T-helper 9 cell (primary cell): Measurements from ENCODE around the gene PAM16.

Experiments used
- DNase-seq: peaks from one replicate; pipeline ENCODE4 v3.0.0-alpha.2; 2020

The PAM16 gene

DNA sequence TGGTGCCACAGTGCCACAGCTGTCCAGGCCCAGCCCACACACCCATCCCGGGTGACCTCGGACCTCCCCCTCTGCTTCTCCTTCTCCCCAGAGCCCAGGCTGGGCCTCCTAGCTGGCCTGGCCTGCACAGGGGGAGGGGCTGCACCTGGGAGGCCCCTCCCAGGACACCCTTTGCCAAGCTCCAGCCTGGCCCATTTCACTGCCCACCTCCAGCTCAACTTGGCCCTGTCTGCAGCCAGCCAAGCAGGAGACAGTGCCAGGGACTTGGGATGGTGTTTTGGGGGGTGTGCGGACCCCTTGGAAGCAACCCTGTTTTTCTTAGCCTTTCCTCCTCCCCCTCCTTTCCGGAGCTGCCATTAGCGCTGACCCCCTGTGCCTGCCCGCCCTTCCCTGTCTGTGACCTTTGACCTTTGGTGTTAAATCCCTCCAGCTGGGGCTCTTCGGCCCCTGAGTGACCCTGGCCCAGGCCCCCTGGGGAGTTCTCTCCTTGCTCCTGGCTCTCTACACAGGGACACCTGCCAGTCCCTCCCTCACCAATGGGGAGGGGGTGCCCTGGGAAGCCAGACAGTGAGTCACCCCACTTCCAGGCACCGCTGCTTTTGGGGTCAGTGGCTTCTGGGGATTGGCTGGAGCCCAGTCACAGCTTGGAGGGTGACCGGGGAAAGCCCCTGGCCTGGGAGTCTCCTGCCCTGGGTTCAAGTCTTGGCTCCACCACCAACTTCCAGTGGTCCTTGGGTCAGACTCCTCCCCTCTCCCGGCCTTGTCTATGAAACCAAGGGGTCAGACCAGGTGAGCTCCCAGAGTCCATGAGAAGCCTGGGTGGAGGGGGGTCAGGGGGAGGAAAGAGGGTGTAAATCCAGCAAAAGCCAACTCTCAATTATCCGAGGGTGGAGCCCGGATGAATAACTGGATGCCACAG, 33.3 kb downstream of the PAM16 start:
- DNase-seq: no peak

DNA sequence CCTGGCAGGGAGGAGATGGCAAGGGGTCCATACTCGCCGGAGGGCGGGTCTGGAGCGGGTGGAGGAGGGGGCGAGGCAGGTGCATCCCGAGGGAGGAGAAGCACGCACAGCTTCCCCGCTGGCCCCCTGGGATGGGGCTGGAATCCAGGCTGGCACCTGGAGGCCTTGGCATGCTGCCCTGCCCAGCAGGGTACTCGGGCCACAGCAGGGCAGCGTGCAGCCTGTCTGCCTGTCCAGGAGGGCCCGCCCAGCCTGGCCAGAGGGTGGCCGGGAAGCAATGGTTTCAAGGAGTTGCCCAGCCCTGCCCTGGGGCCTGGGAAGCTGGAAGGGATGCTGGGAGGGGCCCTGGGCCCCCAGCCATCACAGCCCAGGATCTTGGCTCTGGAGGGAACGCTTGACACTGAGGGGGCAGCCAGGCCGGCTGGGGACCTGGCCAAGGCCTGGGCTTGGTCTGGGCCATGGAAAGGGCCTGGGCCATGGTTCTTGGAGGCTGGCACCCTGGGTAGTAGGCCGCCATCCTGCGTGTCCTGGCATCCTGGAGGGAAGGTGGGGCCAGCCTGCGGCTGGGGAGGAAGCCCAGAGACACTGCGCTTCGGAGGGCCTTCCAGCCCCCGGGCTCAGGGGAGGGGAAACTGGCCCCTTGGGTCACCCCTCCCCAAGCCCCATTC, 34.1 kb downstream of the PAM16 start:
- no peak for DNase-seq

DNA sequence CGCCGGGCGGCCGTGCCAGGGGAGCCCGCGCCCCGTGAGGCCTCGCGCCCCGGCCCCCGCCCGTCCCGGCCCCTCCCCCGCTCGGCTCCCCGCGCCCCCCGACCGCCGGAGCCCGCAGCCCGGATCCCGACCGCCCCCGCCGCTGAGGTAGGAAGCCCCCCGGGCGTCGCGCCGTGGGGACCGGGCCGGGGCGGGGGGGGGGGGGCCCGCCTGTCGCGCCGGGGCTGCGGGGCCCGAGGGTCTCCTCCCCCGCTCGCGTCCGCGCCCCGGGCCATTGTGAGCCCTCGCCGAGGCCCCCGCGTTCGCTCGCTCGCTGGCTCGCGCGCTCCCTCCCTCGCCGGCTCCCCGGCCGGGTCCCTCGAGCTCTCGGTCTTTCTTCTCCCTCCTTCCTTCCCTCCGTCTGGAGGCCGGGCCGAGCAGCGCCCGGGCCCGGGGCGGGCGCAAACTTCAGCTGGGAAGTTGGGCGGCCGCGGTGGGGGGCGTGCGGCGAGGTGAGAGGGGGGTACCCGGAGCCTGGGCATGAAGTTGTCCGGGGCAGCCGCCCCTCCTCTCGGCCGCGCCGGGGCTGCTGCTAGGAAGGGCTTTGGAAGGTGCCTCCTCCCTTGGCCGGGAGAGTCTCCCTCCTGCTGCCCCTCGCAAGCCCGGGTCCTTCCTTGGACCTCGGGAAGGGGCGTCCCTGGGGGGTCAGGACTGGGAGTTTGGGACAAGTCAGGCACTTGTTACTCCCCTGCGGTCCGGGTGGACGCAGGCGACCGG, 34.8 kb downstream of the PAM16 start:
- no peak for DNase-seq

DNA sequence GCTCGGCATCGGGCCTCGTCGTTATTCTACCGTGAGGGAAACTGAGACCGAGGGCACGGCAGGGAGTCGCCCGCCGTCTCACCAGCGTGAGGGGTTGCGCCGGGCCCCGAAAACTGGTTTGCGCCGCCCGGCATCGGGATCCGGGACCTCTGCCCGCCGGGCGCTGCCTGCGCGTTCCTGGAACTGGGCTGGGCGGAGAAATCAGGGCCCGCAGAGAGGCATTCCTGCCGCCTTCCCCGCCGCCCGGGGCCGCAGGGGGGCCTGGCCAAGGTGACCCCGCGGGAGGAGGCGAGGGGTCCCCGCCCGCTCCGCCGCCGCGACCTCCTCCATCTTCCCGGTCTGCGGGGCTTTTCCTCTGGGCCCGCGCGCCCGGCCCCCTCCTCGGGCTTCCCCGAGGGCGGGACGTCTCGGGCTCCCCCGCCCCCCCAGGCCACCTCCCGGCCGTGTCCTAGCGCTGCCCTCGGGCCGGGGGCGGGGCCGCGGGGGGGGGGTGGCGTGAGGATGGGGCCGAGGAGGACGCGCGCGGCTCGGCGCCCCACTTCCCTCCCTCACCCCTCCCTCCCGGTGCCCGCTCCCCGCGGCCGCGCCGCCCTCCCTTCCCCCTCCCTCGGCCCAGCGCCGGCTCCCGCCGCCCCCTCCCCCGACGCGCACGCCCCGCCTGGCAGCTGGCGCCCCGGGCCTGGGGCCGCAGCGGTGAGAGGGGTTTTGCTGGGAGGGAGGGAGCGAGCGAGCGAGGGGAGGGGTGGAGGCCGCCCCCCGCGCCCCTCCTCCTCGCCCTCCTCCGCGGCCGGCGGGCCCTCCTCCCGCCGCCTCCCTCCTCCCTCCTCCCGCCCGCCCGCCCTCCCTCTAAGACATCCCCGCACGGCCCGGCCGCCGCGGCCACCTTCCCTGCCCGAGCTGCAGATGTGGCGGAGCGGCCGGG, 35.7 kb downstream of the PAM16 start, which contains the start of gene GLIS2:
Gene GLIS2, plus strand, starts transcription at position 882 of the 922 bp plus-strand sequence. CDS start 16,214 bp downstream, outside the sequence.
- peak; percentile 32 for DNase-seq

DNA sequence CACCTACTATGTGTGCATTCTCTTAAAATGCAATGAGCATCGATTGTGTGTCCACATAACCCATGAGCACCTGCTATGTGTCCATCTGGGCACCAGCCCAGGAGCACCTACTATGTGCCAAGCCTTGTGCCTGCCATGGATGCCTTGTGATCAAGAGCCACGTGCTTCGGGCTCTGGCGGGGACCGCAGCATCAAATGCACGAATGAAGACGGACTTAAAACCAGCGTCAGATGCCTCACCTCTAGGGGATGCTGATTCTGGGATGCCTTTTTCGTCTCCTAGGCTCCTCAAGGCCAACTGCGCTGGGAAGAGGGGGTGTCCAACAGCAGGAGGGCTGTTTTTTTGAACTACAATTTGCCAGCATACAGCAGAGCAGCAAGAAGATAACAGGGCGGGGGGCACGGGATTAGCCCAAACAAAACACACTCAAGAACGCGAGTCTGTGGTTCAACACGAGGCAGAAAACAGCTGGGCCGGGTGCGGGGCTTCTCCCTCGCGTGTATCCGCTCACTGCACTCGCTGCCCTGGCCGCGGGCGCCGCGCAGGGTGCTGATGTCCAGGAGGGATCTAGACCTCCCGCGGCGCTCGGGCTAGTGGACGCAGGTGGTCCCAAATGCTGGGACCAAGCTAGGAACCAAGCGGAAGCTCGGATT, 36.5 kb downstream of the PAM16 start:
- DNase-seq: no peak

DNA sequence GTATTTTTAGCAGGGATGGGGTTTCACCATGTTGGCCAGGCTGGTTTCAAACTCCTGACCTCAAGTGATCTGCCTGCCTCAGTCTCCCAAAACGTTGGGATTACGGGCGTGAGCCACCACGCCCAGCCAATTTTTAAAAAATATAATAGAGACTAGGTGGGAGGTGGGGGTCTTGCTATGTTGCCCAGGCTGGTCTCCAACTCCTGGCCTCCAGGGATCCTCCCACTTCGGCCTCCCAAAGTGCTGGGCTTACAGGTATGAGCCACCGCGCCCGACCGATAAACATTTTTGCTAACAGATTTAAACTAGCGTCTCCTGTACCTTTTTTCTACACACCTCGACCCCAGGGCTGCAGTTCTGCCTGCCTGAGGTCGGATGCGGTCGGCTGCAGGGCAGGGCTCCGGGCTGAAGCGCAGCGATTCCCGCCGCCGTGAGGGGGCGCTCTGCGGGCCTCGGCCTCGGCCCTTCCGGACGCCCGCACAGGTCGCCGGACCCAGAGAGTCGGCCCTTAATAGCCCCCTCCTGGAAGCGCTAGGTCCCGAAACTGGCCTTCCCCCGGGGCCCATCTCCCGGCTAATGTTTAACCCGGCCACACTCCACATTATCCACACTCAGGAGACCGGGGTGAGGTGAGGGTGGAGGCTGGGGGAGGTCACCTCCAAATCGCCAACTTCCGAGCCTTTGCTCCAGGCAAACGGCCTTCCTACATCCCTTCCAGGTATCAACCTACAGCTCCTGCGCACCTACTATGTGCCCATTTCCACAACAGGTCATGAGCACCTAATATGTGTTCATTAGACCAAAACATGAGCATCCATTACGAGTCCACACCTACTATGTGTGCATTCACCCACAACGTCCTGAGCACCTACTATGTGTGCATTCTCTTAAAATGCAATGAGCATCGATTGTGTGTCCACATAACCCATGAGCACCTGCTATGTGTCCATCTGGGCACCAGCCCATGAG, 37.3 kb downstream of the PAM16 start:
- DNase-seq: no peak

DNA sequence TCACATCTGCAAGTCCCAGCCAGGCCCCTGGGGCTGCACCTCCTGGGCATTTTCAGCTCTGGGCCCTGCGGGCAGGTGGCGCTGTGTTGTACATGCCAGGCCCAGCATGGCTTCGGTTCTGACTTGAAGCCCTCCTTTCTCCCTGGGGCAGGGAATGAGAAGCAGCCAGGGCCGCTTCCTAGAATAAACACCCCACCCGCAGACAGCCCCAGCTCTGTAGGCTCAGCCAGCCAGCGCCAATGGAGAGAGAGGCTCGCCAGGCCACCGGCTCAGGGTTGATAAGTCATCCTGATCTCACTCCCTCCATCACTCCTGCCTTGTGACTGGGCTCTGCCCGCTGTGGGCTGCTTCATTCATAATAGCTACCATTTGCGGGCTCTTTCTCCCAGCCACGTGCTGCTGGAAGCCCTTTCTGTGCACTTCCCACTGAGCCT, 41.3 kb downstream of the PAM16 start:
- DNase-seq: peak; percentile 47

DNA sequence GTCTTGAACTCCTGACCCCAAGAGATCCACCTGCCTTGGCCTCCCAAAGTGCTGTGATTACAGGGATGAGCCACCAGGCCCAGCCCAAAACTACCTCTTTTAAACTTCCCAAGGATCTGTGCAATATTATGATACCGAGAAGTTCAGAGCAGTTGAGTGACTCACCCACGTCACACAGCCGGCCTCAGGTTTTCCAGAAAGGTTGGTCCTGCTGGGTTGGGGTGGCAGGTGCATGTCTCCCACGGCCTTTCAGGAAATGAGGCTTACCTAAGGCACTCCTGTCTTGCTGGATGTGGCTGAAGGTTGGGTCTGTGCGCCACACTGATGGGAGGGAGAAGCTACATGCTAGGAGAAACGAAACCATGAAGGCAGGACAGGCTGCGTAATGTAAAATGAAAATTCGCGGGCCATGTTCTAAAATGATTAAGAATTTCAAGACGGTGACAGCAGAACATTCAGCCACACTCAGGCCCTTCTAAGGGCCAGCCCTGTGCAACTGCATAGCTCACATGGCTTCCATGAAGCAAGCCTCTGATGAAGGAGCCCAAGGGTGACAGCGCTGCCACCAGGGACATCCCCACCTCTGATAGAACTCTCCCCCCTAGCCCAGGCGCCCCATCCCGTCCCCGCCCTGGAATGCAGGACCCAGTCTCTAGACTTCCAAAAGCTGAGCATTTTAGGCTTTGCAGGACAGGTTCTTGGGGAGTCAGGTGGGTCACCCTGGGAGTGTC, 41.9 kb downstream of the PAM16 start:
- no peak for DNase-seq

DNA sequence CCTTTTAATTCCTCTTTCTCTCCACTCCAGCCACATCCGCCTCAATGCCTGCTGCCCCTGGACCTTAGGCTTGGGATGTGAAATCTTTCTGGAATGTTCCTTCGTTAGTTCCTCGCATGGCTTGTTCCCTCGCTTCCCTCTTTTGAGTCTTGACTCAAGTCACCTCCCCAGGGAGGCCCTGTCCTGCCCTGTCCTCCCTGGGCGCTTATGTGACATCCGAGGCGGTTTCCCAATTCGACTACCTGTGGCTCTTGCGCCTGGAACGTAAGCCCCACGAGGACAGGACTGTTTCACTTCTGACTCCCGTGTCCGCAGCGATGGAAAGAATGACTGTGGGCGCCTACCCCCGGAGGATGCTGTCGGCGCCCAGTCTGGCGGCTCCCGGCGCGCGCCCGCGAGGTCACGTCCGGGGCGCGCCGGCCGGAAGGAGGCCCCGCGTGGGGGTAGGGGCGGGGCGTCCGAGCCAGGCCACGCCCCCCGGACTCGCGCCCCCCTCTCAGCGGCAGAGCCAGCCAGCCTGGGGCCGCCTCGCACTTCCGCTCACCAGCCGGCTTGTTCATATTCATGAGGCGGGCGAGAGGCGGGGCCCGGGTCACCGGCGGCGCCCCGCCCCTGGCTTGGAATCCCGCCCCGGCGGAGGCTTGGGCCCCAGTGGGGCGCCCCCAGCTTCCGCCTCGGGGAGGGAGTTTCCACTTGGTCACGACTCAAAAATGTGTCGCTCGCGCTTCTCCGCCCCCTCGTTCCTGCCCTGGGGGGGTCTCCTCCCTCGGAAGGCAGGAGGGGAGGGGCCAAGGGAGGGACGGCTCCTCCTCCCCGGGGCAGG, 43.7 kb downstream of the PAM16 start:
- peak; percentile 95 for DNase-seq

DNA sequence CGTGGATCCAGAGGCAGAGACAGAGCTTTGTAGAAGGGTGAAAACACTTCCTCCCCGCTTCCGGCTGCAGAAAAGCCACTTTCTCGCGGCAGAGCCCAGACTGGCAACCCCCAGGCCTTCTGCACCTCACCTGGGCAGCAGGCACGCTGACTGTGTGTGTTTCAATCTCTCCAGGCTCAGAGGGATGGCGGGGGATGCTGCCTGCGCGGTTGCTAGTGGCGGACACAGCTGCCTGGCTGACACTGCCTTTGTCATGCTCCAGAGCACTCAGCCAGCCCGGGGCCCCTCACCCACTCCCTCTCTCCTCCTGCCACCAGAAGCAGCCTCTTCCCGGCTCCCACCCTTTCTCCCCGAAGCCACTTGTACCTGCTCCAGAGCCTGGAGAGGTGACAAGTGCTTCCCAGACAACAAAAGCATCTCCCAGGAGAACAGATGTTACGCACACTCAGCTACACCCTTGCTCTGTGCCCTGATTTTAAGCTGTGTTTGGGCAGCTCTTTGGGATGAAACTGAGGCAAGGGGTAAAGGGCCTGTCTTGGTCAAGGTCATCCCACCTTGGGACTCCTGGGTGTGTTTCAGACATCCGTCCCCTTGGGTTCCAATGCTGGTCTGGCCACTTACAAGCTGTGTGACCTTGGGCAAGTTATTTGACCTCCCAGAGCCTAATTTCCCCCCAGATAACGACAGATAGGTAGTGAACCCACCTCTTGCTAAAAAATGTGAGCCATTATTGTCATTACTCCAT, 44.5 kb downstream of the PAM16 start:
- peak; percentile 51 for DNase-seq

DNA sequence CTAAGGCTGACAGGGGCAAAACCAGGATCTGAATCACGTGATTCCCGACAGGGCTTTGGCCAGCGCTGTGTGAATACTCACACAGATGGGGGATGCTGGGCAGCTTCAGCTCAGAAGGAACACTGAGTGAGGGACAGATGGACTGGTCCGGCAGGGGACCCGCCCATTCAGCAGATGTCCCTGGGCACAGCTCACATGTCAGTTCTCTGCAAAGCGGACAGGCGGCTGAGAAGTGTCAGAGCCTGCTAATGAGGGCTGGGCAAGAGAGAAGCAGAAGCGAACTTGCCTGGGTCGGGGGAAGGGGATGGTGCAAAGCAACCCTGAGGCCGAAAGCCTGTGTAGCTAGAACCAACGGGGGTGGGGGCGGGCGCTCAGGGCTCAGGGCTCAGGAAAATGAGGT, 47.1 kb downstream of the PAM16 start:
- DNase-seq: no peak

DNA sequence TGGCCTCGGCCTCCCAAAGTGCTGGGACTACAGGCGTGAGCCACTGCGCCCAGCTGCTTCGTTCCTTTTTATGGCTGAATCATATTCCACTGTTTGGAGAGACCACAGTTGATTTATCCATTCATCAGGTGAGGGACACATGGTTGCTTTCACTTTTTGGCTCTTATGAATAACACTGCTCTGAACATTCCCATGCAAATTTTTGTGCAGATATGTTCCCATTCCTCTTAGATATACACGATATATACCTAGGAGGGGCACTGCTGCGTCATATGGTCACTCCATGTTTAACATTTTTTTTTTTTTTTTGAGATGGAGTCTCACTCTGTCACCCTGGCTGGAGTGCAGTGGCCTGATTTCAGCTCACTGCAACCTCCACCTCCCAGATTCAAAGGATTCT, 49.2 kb downstream of the PAM16 start:
- DNase-seq: no peak

DNA sequence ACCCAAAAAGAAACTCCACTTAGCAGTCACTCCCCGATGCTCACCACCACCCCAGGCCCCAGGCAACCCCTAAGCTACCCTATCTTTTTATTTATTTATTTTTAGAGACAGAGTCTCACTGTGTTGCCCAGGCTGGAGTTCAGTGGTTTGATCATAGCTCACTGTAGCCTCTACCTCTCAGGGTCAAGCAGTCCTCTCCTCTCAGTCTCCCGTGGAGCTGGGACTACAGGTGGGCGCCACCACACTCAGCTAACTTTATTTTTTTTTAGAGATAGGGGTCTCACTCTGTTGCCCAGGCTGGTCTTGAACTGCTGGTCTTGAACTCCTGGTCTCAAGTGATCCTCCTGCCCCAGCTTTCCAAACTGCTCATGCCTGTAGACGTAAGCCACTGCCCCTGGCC, 49.9 kb downstream of the PAM16 start:
- DNase-seq: no peak

DNA sequence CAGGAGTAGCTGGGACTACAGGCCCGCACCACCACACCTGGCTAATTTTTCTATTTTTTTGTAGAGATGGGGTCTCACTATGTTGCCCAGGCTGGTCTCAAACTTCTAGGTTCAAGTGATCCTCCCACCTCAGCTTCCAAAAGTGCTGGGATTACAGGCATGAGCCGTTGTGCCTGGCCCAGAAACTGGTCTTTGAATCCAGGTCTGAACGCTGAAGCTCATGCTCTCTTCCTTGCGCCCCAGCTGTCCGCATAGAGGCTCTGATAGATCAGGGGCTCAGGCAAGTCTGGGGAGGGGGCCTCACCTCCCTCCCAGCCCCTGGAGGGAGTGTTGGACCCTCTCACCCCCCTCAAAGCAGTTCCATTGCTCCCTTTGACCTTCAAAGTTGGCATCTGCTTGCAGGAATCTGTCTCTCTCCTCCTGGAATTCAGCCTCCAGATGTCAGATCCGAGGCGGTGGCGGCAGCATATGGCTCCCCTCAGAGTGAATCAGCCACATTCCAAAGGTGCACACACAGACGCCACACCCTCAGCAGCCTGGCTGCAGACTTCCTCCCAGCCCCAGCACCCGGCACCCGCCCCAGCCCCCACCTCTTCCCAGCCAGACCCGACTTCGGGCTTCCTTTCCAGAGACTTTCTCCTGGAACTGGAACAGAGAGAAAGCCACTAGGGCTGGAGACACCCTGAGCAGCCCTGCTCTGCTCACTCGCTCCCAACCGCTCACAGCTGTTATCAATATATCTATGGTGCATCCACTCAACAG, 52.2 kb downstream of the PAM16 start:
- no peak for DNase-seq

DNA sequence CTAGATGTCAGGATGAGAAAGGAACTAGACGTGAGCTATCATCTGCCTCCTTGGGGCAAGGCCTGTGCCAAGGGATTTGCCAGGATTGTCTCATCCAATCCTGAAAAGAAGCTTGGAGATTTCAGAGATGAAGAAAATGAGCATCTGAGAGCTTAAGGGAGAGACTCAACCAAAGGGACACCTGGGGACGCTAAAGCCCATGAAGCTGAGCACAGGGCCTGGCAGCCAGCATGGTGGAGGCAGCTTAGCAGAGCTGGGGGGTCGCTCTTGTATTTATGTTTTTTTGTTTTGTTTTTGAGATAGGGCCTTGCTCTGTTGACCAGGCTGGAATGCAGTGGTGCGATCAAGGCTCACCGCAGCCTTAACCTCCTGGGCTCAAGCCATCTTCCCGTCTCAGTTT, 53.6 kb downstream of the PAM16 start:
- no peak for DNase-seq

DNA sequence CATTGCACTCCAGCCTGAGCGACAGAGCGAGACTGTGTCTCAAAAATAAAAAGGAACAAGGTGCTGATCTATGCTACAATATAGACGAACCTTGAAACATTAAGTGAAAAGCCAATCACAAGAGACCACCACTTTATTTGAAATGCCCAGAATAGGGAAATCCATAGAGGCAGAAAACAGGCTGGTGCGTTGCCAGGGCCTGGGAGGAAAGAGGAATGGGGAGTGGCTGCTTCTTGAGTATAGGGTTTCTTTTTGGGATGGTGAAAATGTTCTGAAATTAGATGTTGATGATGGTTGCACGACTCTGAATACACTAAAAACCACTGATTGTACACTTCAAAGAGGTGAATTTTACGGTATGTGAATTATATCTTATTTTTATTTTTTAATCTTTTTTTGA, 55.5 kb downstream of the PAM16 start:
- DNase-seq: no peak

DNA sequence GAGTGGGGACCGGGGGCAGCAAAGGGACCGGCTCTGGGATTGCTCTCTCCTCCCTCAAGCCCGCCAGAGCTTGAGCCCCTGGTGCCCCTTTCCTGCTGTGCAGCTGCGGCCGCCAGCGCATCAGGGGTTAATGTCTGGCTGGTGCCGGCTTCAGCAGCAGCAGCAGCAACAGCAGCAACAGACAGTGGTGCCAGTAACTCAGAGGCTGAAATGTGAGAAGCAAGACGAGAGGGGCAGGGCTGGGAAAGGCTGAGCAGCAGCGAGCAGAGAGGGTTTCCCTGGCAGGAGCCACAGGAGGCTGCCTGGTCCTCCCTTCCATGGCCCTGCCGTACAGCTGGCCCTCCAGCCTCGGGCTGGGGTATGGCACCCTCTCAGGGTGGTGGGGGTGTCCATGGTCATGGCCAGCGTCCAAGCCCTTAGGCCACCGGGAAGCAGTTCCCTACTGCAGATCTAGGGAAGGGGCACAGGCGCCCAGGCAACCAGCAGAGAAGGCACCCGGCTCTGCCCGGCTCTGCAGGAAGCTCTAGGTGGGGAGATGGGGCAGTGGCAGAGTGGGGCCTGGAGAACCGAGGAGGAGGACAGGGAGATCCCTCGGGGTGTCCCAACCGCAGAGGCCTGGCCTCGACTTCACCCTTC, 57.2 kb downstream of the PAM16 start:
- no peak for DNase-seq
